Iris pigment epithelial cell (primary cell): ENCODE data around the gene OVAAL.

ENCODE experiments used
- DNase-seq: peaks from one replicate; pipeline ENCODE4 v3.0.0-alpha.2; 2011; ENCODE audit warnings: low read depth

The OVAAL gene

DNA sequence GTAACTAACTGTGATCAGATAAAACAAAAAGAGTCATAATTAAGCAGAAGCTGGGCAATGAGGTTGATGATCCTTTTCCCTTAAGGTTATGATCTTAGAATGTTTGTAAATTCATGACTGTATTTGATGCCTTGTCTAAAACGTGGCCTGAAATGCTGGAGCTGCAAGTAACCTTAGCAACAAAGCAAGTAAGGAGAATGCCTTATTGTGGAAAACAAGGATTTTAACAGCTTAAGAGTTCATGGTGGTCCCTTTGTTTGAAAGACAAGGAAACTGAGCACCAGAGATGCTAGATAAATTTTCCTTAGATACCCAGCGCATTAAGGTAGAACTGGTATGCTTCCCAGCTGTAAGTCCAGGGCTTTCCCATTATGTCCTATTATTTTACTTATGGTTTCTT, 47.4 kb downstream of the OVAAL start:
- DNase-seq: no peak

DNA sequence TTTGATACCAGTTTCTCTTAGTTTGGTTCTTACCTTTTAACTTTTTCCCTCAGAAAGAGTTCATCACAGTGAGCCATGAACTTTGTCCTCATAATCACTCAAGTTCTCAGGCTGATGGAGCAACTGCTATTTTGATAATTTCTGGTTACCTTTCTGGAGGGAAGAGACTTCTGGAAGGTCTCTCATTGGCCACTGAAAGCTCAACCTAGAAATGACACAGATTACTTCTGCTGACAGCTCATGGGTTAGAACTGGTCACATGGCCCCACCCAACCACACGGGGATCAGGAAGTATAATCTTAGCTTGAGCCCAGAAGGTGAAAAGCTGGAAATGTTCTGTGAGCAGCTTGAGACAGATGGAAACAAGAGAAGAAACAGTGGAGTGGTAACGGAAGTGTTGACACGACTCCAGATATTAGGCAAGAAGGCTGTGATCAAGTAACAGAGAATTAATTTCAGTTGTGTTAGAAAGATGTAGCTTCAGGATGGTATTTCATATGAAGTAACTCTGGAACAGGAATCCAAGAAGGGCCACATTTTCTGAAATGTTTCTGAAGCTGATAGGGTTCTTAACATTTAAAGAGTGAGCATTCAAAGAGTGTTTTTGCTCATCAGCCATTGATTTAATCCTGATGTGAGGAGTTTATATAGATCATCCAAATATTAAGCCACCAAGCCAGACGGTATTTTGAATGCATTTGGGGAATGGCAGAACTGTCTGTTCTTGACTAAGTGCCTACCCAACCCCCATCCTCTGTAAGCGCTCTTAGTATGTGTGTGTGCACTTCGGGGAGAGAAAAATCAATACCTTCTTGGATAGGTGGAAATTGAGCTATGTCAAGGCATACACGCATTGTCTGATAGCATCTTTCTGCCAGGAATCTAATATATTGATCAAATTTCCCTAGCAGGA, 51.1 kb downstream of the OVAAL start:
- DNase-seq: peak; percentile 67

DNA sequence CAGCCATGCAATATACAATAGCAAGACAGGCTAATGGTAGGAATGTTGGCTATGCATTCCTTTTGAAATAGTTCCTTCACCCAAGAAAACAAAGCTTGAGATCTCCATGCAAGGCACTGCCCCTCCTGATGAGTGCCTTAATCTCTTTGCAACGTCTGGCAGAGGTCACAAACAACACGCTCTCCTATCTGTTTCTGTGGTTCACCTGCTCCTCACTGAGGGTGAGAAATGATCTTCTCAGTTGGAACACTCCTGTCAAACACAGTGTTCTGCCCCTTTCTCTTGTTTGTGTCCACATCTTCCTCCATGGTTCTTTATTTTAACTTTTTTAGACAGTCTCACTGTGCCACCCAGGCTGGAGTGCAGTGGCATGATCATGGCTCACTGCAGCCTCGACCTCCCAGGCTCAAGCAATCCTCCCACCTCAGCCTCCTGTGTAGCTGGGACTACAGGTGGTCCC, 51.8 kb downstream of the OVAAL start:
- no peak for DNase-seq

DNA sequence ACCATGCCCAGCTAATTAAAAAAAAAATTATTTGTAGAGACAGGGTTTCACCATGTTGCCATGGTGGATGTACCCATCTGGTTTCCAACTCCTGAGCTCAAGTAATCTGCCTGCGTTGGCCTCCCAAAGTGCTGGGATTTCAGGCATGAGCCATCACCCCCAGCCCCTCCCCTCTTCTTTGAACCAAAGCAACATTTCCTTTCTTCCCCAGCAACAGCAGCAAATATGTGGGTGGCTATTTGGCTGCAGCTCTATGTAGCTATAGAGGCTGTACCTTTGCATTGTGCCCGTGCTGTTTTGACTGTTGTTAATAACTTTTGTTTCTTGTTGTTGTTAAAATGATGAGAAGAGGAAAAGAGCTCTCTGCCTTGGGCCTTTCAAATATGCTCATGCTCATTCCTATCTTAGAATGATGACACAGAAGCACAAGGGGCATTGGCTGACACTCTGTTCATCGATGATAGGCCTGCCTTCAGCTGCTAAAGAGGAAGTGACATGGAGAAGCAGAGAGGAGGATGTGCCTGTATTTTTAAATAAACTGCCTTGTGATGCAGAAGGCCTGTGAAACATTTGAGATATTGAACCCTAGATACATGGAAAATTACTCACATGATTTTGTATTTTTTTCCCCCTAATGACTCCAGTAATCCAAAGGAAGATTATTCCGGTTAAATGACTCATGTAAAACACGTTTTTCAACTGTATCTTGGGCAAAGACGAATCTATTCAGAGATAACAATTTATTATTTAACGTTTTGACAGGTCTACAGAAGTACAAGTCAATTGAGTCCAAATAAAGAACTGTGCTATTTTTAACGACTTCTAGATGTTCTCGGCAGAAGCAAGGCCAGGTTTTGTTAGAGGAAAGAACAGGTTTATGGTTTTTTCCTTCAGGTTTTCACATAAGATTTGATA, 52.5 kb downstream of the OVAAL start:
- DNase-seq: no peak

DNA sequence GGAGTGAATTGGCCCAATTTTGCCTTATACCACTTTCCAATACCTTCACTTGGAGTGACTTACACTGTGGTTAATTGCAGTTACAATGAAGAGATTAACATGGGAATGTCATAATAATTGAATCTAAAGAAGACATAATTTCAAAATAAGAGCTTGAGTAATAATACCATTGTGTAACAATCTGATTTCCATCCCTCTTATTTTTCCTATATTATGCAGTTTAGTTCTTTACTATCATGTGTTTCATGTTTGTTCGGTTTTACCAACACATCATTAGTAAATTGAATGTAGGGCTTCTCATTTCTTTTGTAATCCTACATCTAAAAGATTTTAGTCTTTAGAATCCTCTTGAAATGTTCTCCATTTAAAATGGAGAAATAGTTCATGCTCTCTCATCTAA, 53.9 kb downstream of the OVAAL start:
- no peak for DNase-seq

DNA sequence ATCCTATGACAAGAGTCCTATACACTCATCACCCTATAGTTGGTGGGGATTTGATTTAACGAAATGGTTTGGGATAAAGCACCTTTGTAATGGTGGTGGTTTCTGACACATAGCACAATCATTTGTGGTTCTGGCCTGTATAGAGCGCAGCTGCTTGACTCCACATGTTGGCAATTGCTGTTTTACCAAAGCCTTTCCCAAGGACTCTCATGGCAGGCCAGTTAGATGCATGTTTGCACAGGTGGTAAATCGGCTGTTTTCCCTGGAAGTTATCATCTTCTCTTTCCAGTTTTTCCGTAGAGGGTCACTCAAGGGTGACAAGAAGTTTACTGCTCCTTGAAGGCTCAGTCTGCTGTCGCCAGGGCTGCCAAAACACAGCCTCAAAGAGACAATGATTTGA, 56.0 kb downstream of the OVAAL start:
- DNase-seq: no peak

DNA sequence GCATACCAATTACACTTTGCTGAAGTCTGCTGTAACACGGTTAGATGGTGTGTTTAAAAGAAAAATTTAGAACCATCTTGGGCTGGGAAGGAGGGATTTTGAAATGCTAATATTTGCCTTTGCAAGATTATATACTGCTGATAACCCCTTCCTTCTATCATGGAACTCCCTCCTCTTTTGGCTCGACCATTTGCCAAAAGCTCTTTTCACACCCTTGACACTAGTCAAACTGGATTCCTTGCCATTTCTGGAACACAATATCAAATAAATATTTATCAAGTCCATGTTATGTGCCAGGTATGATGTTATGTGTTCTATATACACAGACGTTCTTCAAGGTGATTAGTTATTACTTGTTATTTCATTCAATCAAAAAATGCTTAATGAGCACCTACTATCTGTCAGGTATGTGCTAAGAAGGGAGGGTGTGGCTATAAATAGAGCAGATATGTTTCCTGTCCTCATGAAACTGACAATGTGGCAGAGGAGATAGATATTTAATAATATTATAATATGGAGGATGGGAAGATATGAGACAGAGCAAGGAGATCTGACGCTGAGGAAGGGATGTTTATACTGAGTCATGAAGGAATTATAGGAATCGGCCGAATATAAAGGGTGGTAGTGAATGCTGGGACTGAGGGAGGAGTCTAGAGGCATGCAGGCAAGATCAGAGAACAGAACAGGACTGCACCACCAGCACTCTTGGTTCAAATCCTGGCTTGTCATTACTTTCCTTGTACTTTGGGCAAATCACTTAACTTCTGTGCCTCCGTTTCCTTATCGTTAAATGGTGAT, 56.9 kb downstream of the OVAAL start:
- DNase-seq: peak; percentile 49
